T-cell (primary cell): Measurements from ENCODE around the gene RBM8A. TPM values are rescaled to one million over a fixed set of nuclear protein-coding genes. Genes with fewer than 3 reads are reported as not detected.

Source experiments
- ATAC-seq, 4 experiments: fragments of 200-7000 bp in 3 of 4; fragments of 150-1000 bp in 1 of 4; cut with Tn5 transposase; replicated peaks in 1 of 4; 1 replicate in 3 of 4; 2 replicates in 1 of 4; pipeline ENCODE4 v1.10.0; 2021; ENCODE audit warnings: moderate library complexity in 3 of 4, mild to moderate bottlenecking in 2 of 4, moderate number of reproducible peaks in 1 of 4
- CTCF ChIA-PET, 2 donors: fragments of 300-600 bp; sonication (Branson Sonifier 250); formaldehyde crosslinking; loops; one replicate each; lab custom pipeline; 2022; ENCODE audit warnings: antibody characterized with exemption in 2 of 2; lab: Charles Lee
- POLR2A ChIA-PET, 2 donors: fragments of 300-600 bp; sonication (Branson Sonifier 250); formaldehyde crosslinking; loops; one replicate each; lab custom pipeline; 2022; ENCODE audit warnings: antibody characterized with exemption in 2 of 2; lab: Charles Lee
- DNase-seq, 35 experiments: peaks; one replicate each; pipeline versions ENCODE4 v3.0.0 to v3.0.0-alpha.2; 2013 to 2023
- H3K27ac ChIP-seq: one replicate; pipeline ENCODE4 v1.5.1; 2013; ENCODE audit warnings: low read length
- H3K27me3 ChIP-seq, 2 experiments: replicated peaks in 1 of 2; 1 replicate in 1 of 2; 2 replicates in 1 of 2; pipeline versions ENCODE4 v1.6.1 to v1.7.0; 2013; ENCODE audit warnings: low read length in 1 of 2, mixed read lengths in 1 of 2; ENCODE audit not compliant: control insufficient read depth in 2 of 2, insufficient read depth in 2 of 2; ENCODE audit errors: extremely low read depth in 1 of 2
- H3K36me3 ChIP-seq, 2 donors: 1 replicate in 1 of 2; 2 replicates in 1 of 2; pipeline versions ENCODE4 v1.6.1 to v1.7.0; 2013; ENCODE audit warnings: low read length in 1 of 2; ENCODE audit not compliant: control insufficient read depth in 2 of 2, insufficient read depth in 1 of 2; ENCODE audit errors: extremely low read depth in 1 of 2
- H3K4me1 ChIP-seq, 2 experiments: 1 replicate in 1 of 2; 2 replicates in 1 of 2; pipeline versions ENCODE4 v1.6.1 to v1.7.0; 2013; ENCODE audit warnings: low read length in 2 of 2, mixed read lengths in 1 of 2; ENCODE audit not compliant: insufficient read depth in 2 of 2, control insufficient read depth in 1 of 2; ENCODE audit errors: extremely low read depth in 1 of 2
- H3K4me3 ChIP-seq, 2 donors: 1 replicate in 1 of 2; 2 replicates in 1 of 2; pipeline versions ENCODE4 v1.5.1 to v1.7.0; 2013; ENCODE audit warnings: mild to moderate bottlenecking in 2 of 2, low read length in 1 of 2, moderate library complexity in 1 of 2; ENCODE audit not compliant: control insufficient read depth in 1 of 2; ENCODE audit errors: extremely low read depth in 1 of 2
- H3K9me3 ChIP-seq: 2 replicates; pipeline ENCODE4 v1.7.0; 2013
- H3K27ac Mint-ChIP-seq, 2 donors: one replicate each; pipeline ENCODE4 v1.8.0; 2020 to 2021; ENCODE audit warnings: mild to moderate bottlenecking in 2 of 2, mixed read lengths in 2 of 2
- H3K27me3 Mint-ChIP-seq, 2 donors: one replicate each; pipeline ENCODE4 v1.8.0; 2021 to 2022; ENCODE audit warnings: mixed read lengths in 2 of 2
- H3K36me3 Mint-ChIP-seq: one replicate; pipeline ENCODE4 v1.8.0; 2021; ENCODE audit warnings: mixed read lengths
- H3K4me1 Mint-ChIP-seq, 3 donors: one replicate each; pipeline ENCODE4 v1.8.0; 2020 to 2022; ENCODE audit warnings: mixed read lengths in 3 of 3, mild to moderate bottlenecking in 1 of 3
- H3K4me3 Mint-ChIP-seq, 3 donors: one replicate each; pipeline ENCODE4 v1.8.0; 2020 to 2022; ENCODE audit warnings: mild to moderate bottlenecking in 3 of 3, mixed read lengths in 3 of 3, moderate library complexity in 3 of 3
- H3K9me3 Mint-ChIP-seq, 3 donors: one replicate each; pipeline ENCODE4 v1.8.0; 2020 to 2022; ENCODE audit warnings: mixed read lengths in 3 of 3
- WGBS: methylation state at CpG from one replicate; pipeline ENCODE4 v1.1.5; 2013; ENCODE audit warnings: missing lambda C conversion rate; ENCODE audit not compliant: insufficient coverage; 5-methylcytosine and 5-hydroxymethylcytosine counted together
- total RNA-seq, 35 experiments: library from RNA in 6 of 35; stranded (reverse) in 6 of 35; fragments of 120-200 nt in 1 of 35; gene quantifications; one replicate each; pipeline versions ENCODE4 v1.2.1 to v1.2.4 and lab custom pipeline; 2013 to 2026

Gene RBM8A
- total RNA-seq, 5 donors from 2014 or later (not counting 1 experiment from before 2014, with no cell fraction given), result 124 to 153 (median 130) TPM

DNA sequence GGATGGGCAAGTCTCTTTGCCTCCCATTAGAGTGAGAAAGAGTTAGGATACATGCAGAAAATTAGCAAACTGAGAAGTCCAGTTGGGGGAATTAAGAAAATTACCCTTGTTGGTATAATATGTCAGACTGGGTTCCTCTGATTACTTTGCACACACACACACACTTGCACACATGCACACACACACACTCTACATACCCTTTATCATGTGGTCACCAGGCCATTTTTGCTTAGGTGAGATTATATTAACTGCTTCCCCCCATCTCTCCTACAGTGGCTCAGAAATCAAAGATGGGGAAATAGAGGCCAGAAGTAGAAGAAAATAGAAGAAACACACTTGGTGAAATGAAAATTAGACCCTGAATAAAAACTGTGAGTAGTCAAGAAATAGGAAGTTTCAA is 31.4 kb upstream of the RBM8A start:
- Histone ChIP-seq H3K36me3 (peaks cover 0 to 3% of the 10 kb centered on the region in 2 donors), H3K4me1 (peaks cover 53 to 62% of the 10 kb centered on the region in 2 experiments), H3K9me3 (no peaks in the 10 kb centered on the region), H3K4me3 (no peak overlapping the region), H3K27me3 (no peaks in the 10 kb centered on the region), H3K27ac (peak overlapping the region; percentile 21)
- ATAC-seq (no peak), DNase-seq (no peak)
- H3K36me3 Mint-ChIP-seq, result peaks cover 10% of the 10 kb centered on the region
- H3K27me3 Mint-ChIP-seq, result no peaks in the 10 kb centered on the region
- ChIA-PET POLR2A (interaction anchor here (0.8 to 2.4 kb wide), 6 partner anchors 21 to 99 kb away, joined by 3 to 26 read pairs (median 8); partner anchors contain the start of gene RBM8A (in 2 of the 2)), CTCF (interaction anchor here in 1 of 2 donors (2.0 to 3.4 kb wide), 5 partner anchors 19 to 113 kb away, joined by 6 to 34 read pairs (median 11); partner anchors contain the start of genes NUDT17 and RBM8A)
- H3K9me3 Mint-ChIP-seq, result no peaks in the 10 kb centered on the region
- peak overlapping the region; percentile 88 to 95 for H3K27ac Mint-ChIP-seq
- H3K4me1 Mint-ChIP-seq, result peaks cover 70 to 87% (median 75%) of the 10 kb centered on the region in 3 donors
- peak overlapping the region in 2 of 3 donors; percentile 17 to 88 for H3K4me3 Mint-ChIP-seq

DNA sequence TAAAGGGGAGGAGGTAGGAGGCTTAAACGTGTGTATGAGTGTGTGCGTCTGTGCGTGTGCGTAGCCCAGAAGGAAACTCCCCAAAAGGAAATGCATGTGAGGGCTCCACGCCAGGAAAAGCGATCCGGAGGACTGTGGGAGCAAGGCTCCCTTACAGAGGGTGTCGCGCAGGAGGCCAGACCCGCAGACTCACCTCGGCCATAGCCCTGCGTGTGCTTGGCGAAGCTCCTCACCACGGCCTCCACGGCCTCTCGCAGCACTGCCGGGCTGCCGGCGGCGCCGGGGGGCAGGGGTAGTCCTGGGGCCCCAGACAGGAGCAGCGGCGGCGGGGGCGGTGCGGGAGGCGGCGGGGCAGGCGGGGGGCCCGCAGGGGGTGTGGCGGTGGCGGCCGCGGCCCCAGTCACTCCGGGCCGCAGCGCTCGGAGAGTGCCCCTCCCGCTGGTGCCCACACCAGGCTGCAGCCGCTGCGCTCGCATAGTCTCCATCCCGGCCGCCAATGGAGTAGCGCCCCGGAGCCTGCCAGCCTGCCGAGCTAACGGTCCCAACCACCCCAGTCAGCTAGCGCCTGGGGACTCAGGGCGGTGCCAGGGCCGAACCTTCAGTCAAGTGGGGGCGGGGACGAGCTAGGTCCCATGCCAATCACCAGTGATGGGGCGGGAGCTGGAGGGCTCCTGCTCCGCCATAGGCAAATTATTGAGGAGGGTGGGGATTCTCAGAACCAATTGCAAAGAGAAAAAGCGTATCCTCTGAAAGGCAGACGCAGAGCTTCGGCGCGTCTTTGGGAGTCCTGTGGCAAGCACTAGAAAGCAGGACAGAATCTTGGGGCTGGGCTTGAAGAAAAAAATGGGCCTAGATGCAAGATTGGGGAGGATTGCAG is 30.4 kb upstream of the RBM8A start, which contains the start of gene LIX1L:
TSS of gene LIX1L (minus strand) at position 575 of the 877 bp plus-strand sequence. CDS start at position 485, 90 bp downstream.
- H3K4me1 Mint-ChIP-seq, result peaks cover 66 to 82% (median 71%) of the 10 kb centered on the region in 3 donors
- Histone ChIP-seq H3K9me3 (no peaks in the 10 kb centered on the region), H3K27ac (peak within 1 kb of the TSS; percentile 84), H3K27me3 (no peaks in the 10 kb centered on the region), H3K4me3 (peak within 1 kb of the TSS; percentile 80 to 84), H3K36me3 (peaks cover 0 to 7% of the 10 kb centered on the region in 2 donors), H3K4me1 (peaks cover 43 to 57% of the 10 kb centered on the region in 2 experiments)
- peak; percentile 86 to 97 (median 94) for DNase-seq
- under 1% methylated on average over 56 of the region's 60 CpGs for WGBS
- ATAC-seq, result peak; percentile 88 to 90 (median 89)
- H3K27ac Mint-ChIP-seq, result peak within 1 kb of the TSS; percentile 89 to 95
- H3K27me3 Mint-ChIP-seq, result no peaks in the 10 kb centered on the region
- peaks cover 10% of the 10 kb centered on the region for H3K36me3 Mint-ChIP-seq
- H3K4me3 Mint-ChIP-seq, result peak within 1 kb of the TSS; percentile 89 to 92 (median 90)
- no peaks in the 10 kb centered on the region for H3K9me3 Mint-ChIP-seq
- ChIA-PET POLR2A (interaction anchor here (0.6 to 2.4 kb wide), 15 partner anchors 11 to 98 kb away, joined by 3 to 26 read pairs (median 4); partner anchors contain the start of genes RBM8A (in 2 of the 2), TXNIP (in 2 of the 2) and PEX11B (in 1 of the 2)), CTCF (interaction anchor here in 1 of 2 donors (0.5 to 3.4 kb wide), 17 partner anchors 9 to 112 kb away, joined by 3 to 34 read pairs (median 4); partner anchors contain the start of genes ANKRD35, NUDT17, PEX11B and PIAS3)

DNA sequence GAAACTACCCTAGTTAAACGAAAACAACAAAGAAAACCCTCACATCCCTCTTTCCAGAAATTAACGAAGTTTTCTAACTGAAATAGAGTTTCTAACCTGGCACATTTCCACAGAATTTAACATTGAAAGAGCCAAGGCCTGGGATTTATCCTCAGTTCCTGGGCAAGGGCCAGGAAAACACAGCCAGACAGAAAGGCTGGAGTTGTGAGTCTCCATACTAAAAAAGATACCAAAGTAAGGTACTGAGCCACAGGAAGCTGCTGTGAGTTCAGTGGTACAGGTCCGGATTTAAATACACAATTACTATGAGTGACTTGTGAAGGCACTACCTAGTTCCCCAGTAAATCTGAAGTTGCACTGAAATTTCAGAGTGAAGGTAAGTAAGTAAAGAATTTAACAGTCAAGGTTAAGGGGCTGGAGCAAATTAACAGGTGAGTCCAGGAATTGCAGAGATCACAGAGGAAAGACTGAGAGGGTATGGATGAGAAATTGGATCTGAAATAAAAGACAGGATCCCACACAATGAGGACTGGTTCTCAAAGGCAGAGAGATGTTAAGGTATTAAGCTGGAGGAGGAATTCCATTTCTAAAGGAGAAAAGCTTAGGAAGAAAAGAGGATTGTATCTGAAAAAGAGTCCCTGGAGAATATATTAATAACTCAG is 29.6 kb upstream of the RBM8A start:
- Mint-ChIP-seq H3K27me3 (no peaks in the 10 kb centered on the region), H3K4me3 (peak overlapping the region; percentile 89 to 92 (median 90)), H3K4me1 (peaks cover 66 to 81% (median 71%) of the 10 kb centered on the region in 3 donors), H3K27ac (peak overlapping the region; percentile 89 to 93), H3K36me3 (peaks cover 10% of the 10 kb centered on the region), H3K9me3 (no peaks in the 10 kb centered on the region)
- Histone ChIP-seq H3K9me3 (no peaks in the 10 kb centered on the region), H3K27ac (peak overlapping the region; percentile 84), H3K4me3 (peak overlapping the region; percentile 80 to 84), H3K4me1 (peaks cover 40 to 52% of the 10 kb centered on the region in 2 experiments), H3K27me3 (no peaks in the 10 kb centered on the region), H3K36me3 (peaks cover 0 to 9% of the 10 kb centered on the region in 2 donors)
- ATAC-seq (no peak), DNase-seq (peak in 1 of 35 experiments; percentile 44)
- CTCF ChIA-PET, result interaction anchor here in 1 of 2 donors (0.9 to 3.4 kb wide), 7 partner anchors 20 to 111 kb away, joined by 3 to 34 read pairs (median 8); partner anchors contain the start of genes NUDT17 and RBM8A
- POLR2A ChIA-PET, result interaction anchor here (0.6 to 2.4 kb wide), 3 partner anchors 23 to 35 kb away, joined by 3 to 26 read pairs (median 11); partner anchors contain the start of gene RBM8A (in 1 of the 2)
- WGBS, result 0% methylated on average over 2 of the region's 3 CpGs

DNA sequence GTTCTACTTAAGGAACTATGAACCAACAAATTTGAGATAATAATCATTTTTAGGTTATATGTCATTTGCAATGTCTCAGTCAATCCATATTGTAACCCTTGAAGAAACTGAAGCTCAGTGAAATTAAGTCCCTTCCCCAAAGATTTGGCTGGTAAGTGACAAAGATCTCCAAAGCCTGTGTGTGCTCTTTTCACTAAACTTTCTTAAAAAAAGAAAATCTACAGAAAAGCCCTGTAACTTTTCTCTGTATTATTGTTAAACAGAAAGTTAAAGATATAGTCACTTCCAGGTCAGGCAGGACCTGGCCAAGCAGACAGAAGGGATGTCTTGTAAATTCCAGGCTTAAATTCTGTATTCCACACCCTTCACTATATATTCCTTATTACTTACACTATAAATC is 29.1 kb upstream of the RBM8A start:
- H3K9me3 ChIP-seq, result no peaks in the 10 kb centered on the region
- ChIA-PET CTCF (interaction anchor here (0.6 to 3.4 kb wide), 4 partner anchors 21 to 44 kb away, joined by 4 to 34 read pairs (median 12); partner anchors contain the start of gene RBM8A (in 1 of the 2)), POLR2A (interaction anchor here in 1 of 2 donors (0.6 to 2.4 kb wide), 2 partner anchors 8 to 23 kb away, joined by 3 to 11 read pairs; partner anchors contain the start of gene POLR3GL)
- Mint-ChIP-seq H3K4me1 (peaks cover 70 to 81% (median 71%) of the 10 kb centered on the region in 3 donors), H3K27me3 (no peaks in the 10 kb centered on the region), H3K9me3 (no peaks in the 10 kb centered on the region), H3K27ac (peak overlapping the region; percentile 89 to 93), H3K36me3 (peaks cover 14% of the 10 kb centered on the region), H3K4me3 (peak overlapping the region; percentile 89 to 92 (median 90))
- peaks cover 40 to 47% of the 10 kb centered on the region in 2 experiments for H3K4me1 ChIP-seq
- H3K27me3 ChIP-seq, result no peaks in the 10 kb centered on the region
- H3K27ac ChIP-seq, result peak overlapping the region; percentile 84
- DNase-seq (no peak), ATAC-seq (no peak)
- H3K36me3 ChIP-seq, result peaks cover 0 to 14% of the 10 kb centered on the region in 2 donors
- H3K4me3 ChIP-seq, result peak overlapping the region; percentile 80 to 84

DNA sequence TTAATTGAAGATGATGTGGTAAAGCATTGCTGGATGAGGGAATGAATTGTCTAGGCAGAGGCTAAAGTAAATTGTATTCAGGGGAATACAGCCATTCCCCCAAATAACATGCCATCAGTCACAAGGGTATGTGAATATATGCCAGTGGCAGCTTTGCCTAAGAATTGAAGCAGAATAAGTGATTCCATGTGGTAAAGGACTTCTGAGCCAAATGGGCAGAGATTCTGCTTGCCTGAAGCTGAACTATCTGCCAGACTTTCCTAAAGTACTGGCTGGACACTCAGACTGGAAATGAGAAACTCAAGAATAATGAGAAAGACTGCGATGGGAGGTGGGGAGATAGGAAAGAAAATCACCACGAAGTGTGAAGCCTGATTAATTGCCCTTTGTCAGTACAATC is 28.2 kb upstream of the RBM8A start:
- Mint-ChIP-seq H3K4me1 (peaks cover 78 to 83% (median 78%) of the 10 kb centered on the region in 3 donors), H3K36me3 (peaks cover 16% of the 10 kb centered on the region), H3K27ac (peak overlapping the region; percentile 20 to 56), H3K4me3 (peak overlapping the region; percentile 22 to 90 (median 89)), H3K27me3 (no peaks in the 10 kb centered on the region), H3K9me3 (no peaks in the 10 kb centered on the region)
- Histone ChIP-seq H3K4me3 (no peak overlapping the region), H3K27me3 (no peaks in the 10 kb centered on the region), H3K36me3 (peaks cover 0 to 19% of the 10 kb centered on the region in 2 donors), H3K27ac (no peak overlapping the region), H3K4me1 (peaks cover 37 to 46% of the 10 kb centered on the region in 2 experiments), H3K9me3 (no peaks in the 10 kb centered on the region)
- ATAC-seq (no peak), DNase-seq (no peak)
- ChIA-PET POLR2A (no interaction called here), CTCF (interaction anchor here in 1 of 2 donors (1.0 to 1.5 kb wide), 2 partner anchors 9 to 21 kb away, joined by 4 to 5 read pairs; partner anchors contain the start of genes ANKRD34A and POLR3GL)
- no CpG with 5 or more reads among the region's 2 CpGs for WGBS
